ENCODE results near the gene ACYP1.

Gene ACYP1

GRCh38 chr14:75053396-75054291, 10.2 kb downstream of the ACYP1 start:
- DNase-seq (ENCODE audit: low spot score) = no peak
- in situ Hi-C loops (cut with MboI; ENCODE audit: low sequenced_read_pairs, unreplicated experiment) = no loop called here

GRCh38 chr14:75051556-75051899, 12.3 kb downstream of the ACYP1 start:
- no peak for TF ChIP-seq CTCF (IDR thresholded peaks at IDR 0.05; ENCODE audit: borderline replicate concordance, control extremely low read depth, extremely low read depth, insufficient read depth, missing control alignments)
- no peak for DNase-seq (ENCODE audit: low spot score)
- in situ Hi-C loops (cut with MboI; ENCODE audit: low sequenced_read_pairs, unreplicated experiment) = no loop called here

More at GRCh38 chr14:75053396-75054291, 10.2 kb downstream of the ACYP1 start:
- TF ChIP-seq CTCF (IDR thresholded peaks at IDR 0.05; ENCODE audit: borderline replicate concordance, control extremely low read depth, extremely low read depth, insufficient read depth, missing control alignments) = no peak

- peak; percentile 91 for DNase-seq (ENCODE audit: low spot score)
- in situ Hi-C loops (cut with MboI; ENCODE audit: low sequenced_read_pairs, unreplicated experiment) = no loop called here
- no peak for TF ChIP-seq CTCF (IDR thresholded peaks at IDR 0.05; ENCODE audit: borderline replicate concordance, control extremely low read depth, extremely low read depth, insufficient read depth, missing control alignments)
Measured at GRCh38 chr14:75050852-75051555, 12.8 kb downstream of the ACYP1 start, which contains the start of gene MLH3. MLH3 (minus strand) TSS chr14:75051467; CDS start chr14:75049655, 1,812 bp downstream.

GRCh38 chr14:75049731-75050201, 14.1 kb downstream of the ACYP1 start:
- in situ Hi-C loops (cut with MboI; ENCODE audit: low sequenced_read_pairs, unreplicated experiment) = no loop called here
- no peak for TF ChIP-seq CTCF (IDR thresholded peaks at IDR 0.05; ENCODE audit: borderline replicate concordance, control extremely low read depth, extremely low read depth, insufficient read depth, missing control alignments)
- no peak for DNase-seq (ENCODE audit: low spot score)

- no peak for DNase-seq (ENCODE audit: low spot score)
- no peak for TF ChIP-seq CTCF (IDR thresholded peaks at IDR 0.05; ENCODE audit: borderline replicate concordance, control extremely low read depth, extremely low read depth, insufficient read depth, missing control alignments)
- in situ Hi-C loops (cut with MboI; ENCODE audit: low sequenced_read_pairs, unreplicated experiment) = no loop called here
Measured at GRCh38 chr14:75049136-75049535, 14.7 kb downstream of the ACYP1 start.

- in situ Hi-C loops (cut with MboI; ENCODE audit: low sequenced_read_pairs, unreplicated experiment) = no loop called here
Measured at GRCh38 chr14:75048101-75048500, 15.7 kb downstream of the ACYP1 start.

More at GRCh38 chr14:75048101-75048500, 15.7 kb downstream of the ACYP1 start:
- TF ChIP-seq CTCF (IDR thresholded peaks at IDR 0.05; ENCODE audit: borderline replicate concordance, control extremely low read depth, extremely low read depth, insufficient read depth, missing control alignments) = no peak
- no peak for DNase-seq (ENCODE audit: low spot score)

Measured in GM13976 (cell line).